GM18909 (cell line): ENCODE results near the gene FAM50A.
"Not testable (repeated sequence)": the region's sequence is repeated elsewhere in the genome, so short reads cannot be mapped to it uniquely, and the experiment has no call there.

Experiments used
- ATAC-seq: cut with Tn5 transposase; IDR thresholded peaks from one replicate; pipeline ENCODE4 v1.9.1; 2021; ENCODE audit warnings: mild to moderate bottlenecking; ENCODE audit not compliant: unreplicated experiment, poor library complexity

FAM50A gene

DNA sequence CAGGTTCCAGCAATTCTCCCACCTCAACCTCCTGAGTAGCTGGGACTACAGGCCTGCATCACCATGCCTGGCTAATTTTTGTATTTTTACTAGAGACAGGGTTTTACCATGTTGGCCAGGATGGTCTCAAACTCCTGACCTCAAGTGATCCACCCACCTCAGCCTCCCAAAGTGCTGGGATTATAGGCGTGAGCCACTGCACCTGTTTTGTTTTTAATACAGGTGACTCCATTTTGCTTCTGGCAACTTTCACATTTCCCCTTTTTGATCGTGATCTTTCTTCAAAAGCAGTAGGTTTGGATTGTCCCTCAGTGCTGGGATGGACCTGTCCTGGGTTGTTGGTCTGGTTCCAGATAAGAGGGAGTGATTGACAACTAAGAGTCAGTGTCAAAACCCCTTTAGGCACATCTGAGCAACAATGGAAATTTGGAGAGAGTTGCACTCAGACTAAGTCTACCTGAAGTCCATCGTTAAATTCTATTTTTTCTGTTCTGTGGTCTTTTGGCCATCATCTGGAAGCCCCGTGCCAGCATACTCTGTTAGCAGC, 52.7 kb downstream of the FAM50A start:
- not testable (repeated sequence) for ATAC-seq
